CD8-positive, alpha-beta memory T cell (primary cell): Measurements from ENCODE around the gene BPIFB2. TPM values are rescaled to one million over a fixed set of nuclear protein-coding genes. Genes with fewer than 3 reads are reported as not detected.
A peak's percentile ranks its signal among the peaks of the same experiment; 100 is the strongest.

Experiments
- CTCF ChIA-PET: fragments of 350-600 bp; sonication (Branson Sonifier 250); formaldehyde crosslinking; loops from one replicate; lab custom pipeline; 2021; ENCODE audit warnings: antibody characterized with exemption; lab: Charles Lee
- POLR2A ChIA-PET: fragments of 350-600 bp; sonication (Branson Sonifier 250); formaldehyde crosslinking; loops from one replicate; lab custom pipeline; 2021; ENCODE audit warnings: antibody characterized with exemption; lab: Charles Lee
- DNase-seq, 5 donors: peaks; one replicate each; pipeline versions ENCODE4 v3.0.0 to v3.0.0-alpha.2; 2020 to 2022; ENCODE audit warnings: mixed read lengths in 1 of 5
- H3K27ac ChIP-seq: one replicate; pipeline ENCODE4 v1.7.0; 2013; ENCODE audit warnings: low read depth, mild to moderate bottlenecking, low read length, moderate library complexity
- H3K27me3 ChIP-seq: 2 replicates; pipeline ENCODE4 v1.7.0; 2013; ENCODE audit warnings: low read length, mild to moderate bottlenecking; ENCODE audit not compliant: insufficient read depth, poor library complexity, severe bottlenecking
- H3K36me3 ChIP-seq: 2 replicates; pipeline ENCODE4 v1.7.0; 2013; ENCODE audit warnings: mild to moderate bottlenecking, low read length, moderate library complexity; ENCODE audit not compliant: insufficient read depth
- H3K4me1 ChIP-seq: 2 replicates; pipeline ENCODE4 v1.7.0; 2013; ENCODE audit warnings: mild to moderate bottlenecking, low read length, moderate library complexity; ENCODE audit not compliant: insufficient read depth
- H3K4me3 ChIP-seq: 2 replicates; pipeline ENCODE4 v1.7.0; 2013; ENCODE audit warnings: mild to moderate bottlenecking, low read length
- H3K9me3 ChIP-seq: 2 replicates; pipeline ENCODE4 v1.7.0; 2013; ENCODE audit warnings: mild to moderate bottlenecking, low read length
- H3K27ac Mint-ChIP-seq, 8 donors: one replicate each; pipeline ENCODE4 v1.8.0; 2020 to 2021; ENCODE audit warnings: mixed read lengths in 8 of 8, mild to moderate bottlenecking in 6 of 8, inconsistent platforms in 3 of 8, moderate library complexity in 3 of 8
- H3K27me3 Mint-ChIP-seq, 2 donors: one replicate each; pipeline ENCODE4 v1.8.0; 2020 to 2021; ENCODE audit warnings: mixed read lengths in 2 of 2, mild to moderate bottlenecking in 1 of 2, moderate library complexity in 1 of 2
- H3K36me3 Mint-ChIP-seq, 3 donors: one replicate each; pipeline ENCODE4 v1.8.0; 2020 to 2021; ENCODE audit warnings: mixed read lengths in 3 of 3, inconsistent platforms in 1 of 3, mild to moderate bottlenecking in 1 of 3
- H3K4me1 Mint-ChIP-seq, 3 donors: one replicate each; pipeline ENCODE4 v1.8.0; 2020 to 2021; ENCODE audit warnings: mixed read lengths in 3 of 3, inconsistent platforms in 1 of 3, mild to moderate bottlenecking in 1 of 3
- H3K4me3 Mint-ChIP-seq, 7 donors: one replicate each; pipeline ENCODE4 v1.8.0; 2020 to 2021; ENCODE audit warnings: mixed read lengths in 7 of 7, mild to moderate bottlenecking in 6 of 7, moderate library complexity in 4 of 7, inconsistent platforms in 2 of 7
- H3K9me3 Mint-ChIP-seq, 5 donors: one replicate each; pipeline ENCODE4 v1.8.0; 2020 to 2022; ENCODE audit warnings: mixed read lengths in 5 of 5, mild to moderate bottlenecking in 3 of 5, moderate library complexity in 2 of 5, inconsistent platforms in 1 of 5
- polyA plus RNA-seq: library from polyadenylated mRNA; unstranded; fragments of 300-500 nt; fragmentation: Illumina TruSeq; gene quantifications from one replicate; pipeline ENCODE4 v1.2.3, GENCODE V29; 2021
- total RNA-seq, 2 experiments: library from RNA; stranded (reverse); gene quantifications; one replicate each; pipeline ENCODE4 v1.2.3, GENCODE V29; 2021

The BPIFB2 gene
- total and polyA plus RNA-seq, 3 experiments from 2014 or later, result not detected

GRCh38 chr20:33009214-33010132 is 2.0 kb downstream of the BPIFB2 start:
- no peak overlapping the region for H3K4me3 ChIP-seq
- CTCF ChIA-PET, result no interaction called here
- no peak overlapping the region for H3K4me3 Mint-ChIP-seq
- DNase-seq, result peak in 1 of 5 donors; percentile 26
- H3K27me3 Mint-ChIP-seq, result peaks cover 0 to 3% of the 10 kb centered on the region in 2 donors
- peaks cover 5% of the 10 kb centered on the region for H3K4me1 ChIP-seq
- no peaks in the 10 kb centered on the region for H3K9me3 ChIP-seq
- H3K27ac Mint-ChIP-seq, result peak overlapping the region in 2 of 8 donors; percentile 42 to 72
- H3K27me3 ChIP-seq, result no peaks in the 10 kb centered on the region
- H3K36me3 ChIP-seq, result no peaks in the 10 kb centered on the region
- peaks cover 0 to 3% (median 0%) of the 10 kb centered on the region in 5 donors for H3K9me3 Mint-ChIP-seq
- peaks cover 0 to 7% (median 5%) of the 10 kb centered on the region in 3 donors for H3K4me1 Mint-ChIP-seq
- POLR2A ChIA-PET, result no interaction called here
- no peak overlapping the region for H3K27ac ChIP-seq
- peaks cover 0 to 2% (median 0%) of the 10 kb centered on the region in 3 donors for H3K36me3 Mint-ChIP-seq

DNA sequence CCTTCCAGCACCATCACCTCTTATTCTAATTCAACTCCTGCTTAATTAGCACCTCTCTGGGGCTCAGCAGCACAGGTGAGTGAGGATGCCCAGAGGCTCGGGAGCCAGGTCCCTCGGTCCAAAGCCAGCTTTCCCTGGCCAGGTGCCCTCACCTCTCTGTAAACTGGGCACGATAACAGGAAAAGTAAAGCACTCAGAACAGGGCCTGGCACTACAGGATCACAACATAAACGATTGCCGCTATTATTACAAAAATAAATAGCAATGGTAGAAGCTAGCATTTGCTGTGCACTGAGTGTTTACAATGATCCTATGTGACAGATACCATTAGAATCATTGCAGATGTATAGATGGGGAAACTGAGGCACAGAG is 2.6 kb downstream of the BPIFB2 start:
- Histone ChIP-seq H3K27ac (no peak overlapping the region), H3K36me3 (no peaks in the 10 kb centered on the region), H3K4me1 (no peaks in the 10 kb centered on the region), H3K4me3 (no peak overlapping the region), H3K9me3 (no peaks in the 10 kb centered on the region), H3K27me3 (no peaks in the 10 kb centered on the region)
- POLR2A ChIA-PET, result no interaction called here
- H3K36me3 Mint-ChIP-seq, result peaks cover 0 to 2% (median 0%) of the 10 kb centered on the region in 3 donors
- peaks cover 0 to 3% of the 10 kb centered on the region in 2 donors for H3K27me3 Mint-ChIP-seq
- peaks cover 0 to 4% (median 3%) of the 10 kb centered on the region in 3 donors for H3K4me1 Mint-ChIP-seq
- CTCF ChIA-PET, result no interaction called here
- H3K27ac Mint-ChIP-seq, result peak overlapping the region in 1 of 8 donors; percentile 66
- peaks cover 0 to 3% (median 0%) of the 10 kb centered on the region in 5 donors for H3K9me3 Mint-ChIP-seq
- H3K4me3 Mint-ChIP-seq, result no peak overlapping the region
- no peak for DNase-seq

DNA sequence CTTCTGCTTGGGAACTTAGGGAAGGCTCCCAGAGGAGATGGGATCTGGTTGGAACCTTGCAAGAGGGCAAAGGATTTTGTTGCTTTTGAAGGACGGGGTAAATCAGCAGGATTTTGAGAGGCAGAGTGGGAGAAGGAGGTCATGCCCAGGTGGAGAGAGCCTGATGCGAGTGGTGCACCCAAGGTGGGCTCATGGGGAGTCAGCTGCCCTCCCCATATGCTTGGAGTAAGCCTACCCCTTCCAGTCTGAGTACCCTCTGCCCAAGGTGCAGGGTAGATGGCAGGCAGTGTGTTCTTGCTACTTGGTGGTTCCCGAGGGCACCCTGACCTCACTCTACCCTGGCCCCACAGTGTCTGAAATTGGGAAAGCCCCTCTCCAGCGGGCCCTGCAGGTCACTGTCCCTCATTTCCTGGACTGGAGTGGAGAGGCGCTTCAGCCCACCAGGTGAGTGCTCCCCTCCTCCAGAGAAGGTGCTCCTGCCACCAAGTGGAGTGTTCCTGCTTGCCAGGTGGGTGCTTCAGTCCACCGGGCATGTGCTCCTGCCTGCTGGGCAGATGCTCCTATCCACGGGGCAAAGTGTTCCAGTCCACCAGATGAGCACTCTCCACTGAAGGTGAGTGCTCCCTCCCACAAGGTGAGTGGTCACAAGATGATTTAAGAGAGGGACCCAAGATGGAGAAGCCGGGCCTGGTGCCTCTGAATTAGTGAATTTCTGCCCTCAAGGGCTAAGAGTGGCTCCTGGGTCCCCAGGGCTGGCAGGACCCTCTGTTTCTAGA is 3.4 kb downstream of the BPIFB2 start:
- POLR2A ChIA-PET, result no interaction called here
- no peak overlapping the region for H3K4me3 ChIP-seq

GRCh38 chr20:33012327-33013189 is 5.1 kb downstream of the BPIFB2 start:
- ChIA-PET POLR2A (no interaction called here), CTCF (no interaction called here)
- H3K27me3 Mint-ChIP-seq, result peaks cover 0 to 3% of the 10 kb centered on the region in 2 donors
- H3K36me3 Mint-ChIP-seq, result no peaks in the 10 kb centered on the region
- Histone ChIP-seq H3K27me3 (no peaks in the 10 kb centered on the region), H3K4me1 (no peaks in the 10 kb centered on the region), H3K9me3 (no peaks in the 10 kb centered on the region), H3K4me3 (no peak overlapping the region), H3K36me3 (no peaks in the 10 kb centered on the region), H3K27ac (no peak overlapping the region)
- H3K4me3 Mint-ChIP-seq, result no peak overlapping the region
- DNase-seq, result no peak
- H3K4me1 Mint-ChIP-seq, result peaks cover 5 to 7% (median 6%) of the 10 kb centered on the region in 3 donors
- no peaks in the 10 kb centered on the region for H3K9me3 Mint-ChIP-seq
- peak overlapping the region in 1 of 8 donors; percentile 54 for H3K27ac Mint-ChIP-seq

More for the DNA sequence above, 3.4 kb downstream of the BPIFB2 start:
- no peaks in the 10 kb centered on the region for H3K9me3 Mint-ChIP-seq
- no peaks in the 10 kb centered on the region for H3K27me3 ChIP-seq
- peak in 1 of 5 donors; percentile 36 for DNase-seq
- no peak overlapping the region for H3K27ac ChIP-seq
- no peak overlapping the region for H3K4me3 Mint-ChIP-seq
- H3K27me3 Mint-ChIP-seq, result peaks cover 0 to 3% of the 10 kb centered on the region in 2 donors
- no peak overlapping the region for H3K27ac Mint-ChIP-seq
- no peaks in the 10 kb centered on the region for H3K9me3 ChIP-seq
- peaks cover 0 to 2% (median 0%) of the 10 kb centered on the region in 3 donors for H3K4me1 Mint-ChIP-seq
- CTCF ChIA-PET, result no interaction called here
- no peaks in the 10 kb centered on the region for H3K4me1 ChIP-seq
- no peaks in the 10 kb centered on the region for H3K36me3 ChIP-seq
- no peaks in the 10 kb centered on the region for H3K36me3 Mint-ChIP-seq

DNA sequence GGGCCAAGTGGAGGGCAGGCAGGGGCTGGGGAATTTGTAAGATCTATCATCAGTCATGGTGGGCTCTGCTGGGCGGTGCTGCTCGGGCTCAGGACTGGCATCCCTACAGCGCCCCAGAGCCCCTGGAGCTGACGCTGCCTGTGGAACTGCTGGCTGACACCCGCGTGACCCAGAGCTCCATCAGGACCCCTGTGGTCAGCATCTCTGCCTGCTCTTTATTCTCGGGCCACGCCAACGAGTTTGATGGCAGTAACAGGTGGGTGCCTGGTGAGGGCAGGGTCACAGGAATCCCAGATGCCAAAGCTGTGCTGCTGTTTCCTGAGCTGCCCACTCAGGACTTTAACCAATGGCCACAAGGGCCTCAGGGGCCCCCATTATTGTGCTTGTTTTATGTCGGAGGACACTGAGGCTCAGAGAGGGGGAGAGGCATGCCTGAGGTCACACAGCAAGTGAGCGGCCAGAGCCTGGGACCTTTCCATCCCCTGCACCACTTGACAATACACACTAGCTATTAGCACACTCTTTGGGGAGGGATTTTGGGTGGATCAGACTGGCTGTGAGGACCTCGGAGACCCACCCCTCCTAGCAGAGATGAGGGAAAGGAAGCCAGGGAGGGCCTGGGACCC is 6.3 kb downstream of the BPIFB2 start:
- DNase-seq, result peak in 1 of 5 donors; percentile 28
- Mint-ChIP-seq H3K4me3 (no peak overlapping the region), H3K36me3 (no peaks in the 10 kb centered on the region), H3K4me1 (peaks cover 5 to 7% (median 6%) of the 10 kb centered on the region in 3 donors), H3K27ac (peak overlapping the region in 1 of 8 donors; percentile 74), H3K9me3 (no peaks in the 10 kb centered on the region), H3K27me3 (peaks cover 0 to 3% of the 10 kb centered on the region in 2 donors)
- Histone ChIP-seq H3K9me3 (no peaks in the 10 kb centered on the region), H3K27ac (no peak overlapping the region), H3K4me3 (no peak overlapping the region), H3K27me3 (no peaks in the 10 kb centered on the region), H3K4me1 (no peaks in the 10 kb centered on the region), H3K36me3 (no peaks in the 10 kb centered on the region)
- ChIA-PET CTCF (no interaction called here), POLR2A (no interaction called here)

DNA sequence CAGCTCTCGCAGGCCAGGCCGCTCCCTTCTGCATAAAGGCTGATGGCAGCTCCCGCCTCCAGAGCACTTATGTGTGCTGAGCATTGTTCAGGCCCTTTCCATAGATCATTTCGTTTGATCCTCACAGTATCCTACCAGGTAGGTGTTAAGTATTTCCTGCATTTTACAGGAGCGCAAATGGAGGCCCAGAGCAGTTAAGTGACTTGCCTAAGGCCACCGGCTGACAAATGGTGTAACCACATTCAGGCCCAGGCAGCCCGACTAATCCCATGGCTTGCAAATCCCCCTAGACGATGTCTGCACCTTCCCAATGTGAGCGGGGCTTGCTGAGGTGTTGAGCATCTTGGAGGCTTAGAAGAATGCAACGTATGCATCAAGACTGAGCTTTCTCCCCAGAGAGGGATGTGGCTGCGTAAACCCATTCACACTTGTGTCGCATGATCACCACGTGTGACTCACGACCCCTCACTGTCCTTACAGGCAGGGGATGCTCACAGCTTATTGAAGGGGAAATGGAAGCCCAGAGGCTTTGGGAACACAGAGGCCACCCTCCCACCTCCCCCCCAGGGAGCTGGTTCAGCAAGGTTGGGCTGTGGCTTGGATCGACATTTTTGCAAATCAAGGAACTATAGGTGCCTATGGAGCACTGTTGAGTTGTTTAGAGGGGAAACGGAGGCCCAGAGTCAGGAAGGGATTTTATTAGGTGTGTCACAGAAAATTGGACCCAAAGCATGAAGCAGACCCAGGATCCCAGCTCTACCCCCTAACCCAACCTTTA is 7.0 kb downstream of the BPIFB2 start:
- ChIA-PET CTCF (no interaction called here), POLR2A (no interaction called here)
- Mint-ChIP-seq H3K4me1 (peaks cover 5 to 7% (median 6%) of the 10 kb centered on the region in 3 donors), H3K4me3 (peak overlapping the region in 1 of 7 donors; percentile 36), H3K27me3 (peaks cover 0 to 3% of the 10 kb centered on the region in 2 donors), H3K36me3 (no peaks in the 10 kb centered on the region), H3K27ac (peak overlapping the region in 3 of 8 donors; percentile 32 to 66 (median 44)), H3K9me3 (no peaks in the 10 kb centered on the region)
- H3K4me3 ChIP-seq, result no peak overlapping the region
- H3K36me3 ChIP-seq, result no peaks in the 10 kb centered on the region
- H3K27ac ChIP-seq, result no peak overlapping the region
- H3K9me3 ChIP-seq, result no peaks in the 10 kb centered on the region
- H3K4me1 ChIP-seq, result no peaks in the 10 kb centered on the region
- no peaks in the 10 kb centered on the region for H3K27me3 ChIP-seq
- no peak for DNase-seq

GRCh38 chr20:33015114-33015484 is 7.6 kb downstream of the BPIFB2 start:
- Mint-ChIP-seq H3K27ac (peak overlapping the region in 1 of 8 donors; percentile 32), H3K27me3 (peaks cover 0 to 3% of the 10 kb centered on the region in 2 donors), H3K9me3 (no peaks in the 10 kb centered on the region), H3K4me1 (peaks cover 5 to 7% (median 6%) of the 10 kb centered on the region in 3 donors), H3K4me3 (no peak overlapping the region), H3K36me3 (no peaks in the 10 kb centered on the region)
- H3K4me3 ChIP-seq, result no peak overlapping the region
- no peak for DNase-seq
- CTCF ChIA-PET, result no interaction called here
- H3K36me3 ChIP-seq, result no peaks in the 10 kb centered on the region
- H3K27me3 ChIP-seq, result no peaks in the 10 kb centered on the region
- H3K9me3 ChIP-seq, result no peaks in the 10 kb centered on the region
- no peaks in the 10 kb centered on the region for H3K4me1 ChIP-seq
- POLR2A ChIA-PET, result no interaction called here
- H3K27ac ChIP-seq, result no peak overlapping the region
